GM13976 (cell line): ENCODE results near the gene AKTIP.

ENCODE experiments used
- DNase-seq: peaks from one replicate; pipeline ENCODE4 v3.0.0; 2012; ENCODE audit warnings: low spot score
- in situ Hi-C: fragments of 300-500 bp; cut with MboI; formaldehyde crosslinking; loops from one replicate; pipeline ENCODE4 v1.12.0; 2022; ENCODE audit warnings: low sequenced_read_pairs, mixed read lengths, inconsistent platforms; ENCODE audit not compliant: unreplicated experiment
- TF ChIP-seq, protein P1 (sequence below): IDR thresholded peaks from 2 replicates; pipeline ENCODE4 v1.5.1; 2012; ENCODE audit warnings: borderline replicate concordance, mild to moderate bottlenecking; ENCODE audit not compliant: insufficient read depth; ENCODE audit errors: extremely low read depth, missing control alignments, control extremely low read depth

Gene AKTIP

DNA sequence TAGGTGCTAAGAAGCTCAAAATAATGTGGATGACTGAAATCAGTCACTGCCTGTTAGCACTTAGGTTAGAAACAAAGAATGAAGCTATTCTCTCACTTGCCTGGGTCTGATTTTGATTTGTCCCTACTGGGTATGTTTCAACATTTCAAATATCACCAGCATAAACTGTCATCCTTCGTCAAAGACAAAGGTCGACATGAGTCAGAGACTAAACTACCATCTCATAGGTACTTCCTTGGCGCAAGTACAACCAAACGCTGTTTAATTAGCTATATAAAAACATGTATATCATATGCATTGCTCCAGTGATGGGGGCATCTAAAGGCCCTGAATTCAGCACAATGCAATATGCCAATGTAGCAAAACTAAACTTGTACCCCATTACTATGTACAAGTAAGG lies 4.0 kb downstream of the AKTIP start:
- in situ Hi-C loops: no loop called here
- no peak for DNase-seq
- TF ChIP-seq, protein P1, sequence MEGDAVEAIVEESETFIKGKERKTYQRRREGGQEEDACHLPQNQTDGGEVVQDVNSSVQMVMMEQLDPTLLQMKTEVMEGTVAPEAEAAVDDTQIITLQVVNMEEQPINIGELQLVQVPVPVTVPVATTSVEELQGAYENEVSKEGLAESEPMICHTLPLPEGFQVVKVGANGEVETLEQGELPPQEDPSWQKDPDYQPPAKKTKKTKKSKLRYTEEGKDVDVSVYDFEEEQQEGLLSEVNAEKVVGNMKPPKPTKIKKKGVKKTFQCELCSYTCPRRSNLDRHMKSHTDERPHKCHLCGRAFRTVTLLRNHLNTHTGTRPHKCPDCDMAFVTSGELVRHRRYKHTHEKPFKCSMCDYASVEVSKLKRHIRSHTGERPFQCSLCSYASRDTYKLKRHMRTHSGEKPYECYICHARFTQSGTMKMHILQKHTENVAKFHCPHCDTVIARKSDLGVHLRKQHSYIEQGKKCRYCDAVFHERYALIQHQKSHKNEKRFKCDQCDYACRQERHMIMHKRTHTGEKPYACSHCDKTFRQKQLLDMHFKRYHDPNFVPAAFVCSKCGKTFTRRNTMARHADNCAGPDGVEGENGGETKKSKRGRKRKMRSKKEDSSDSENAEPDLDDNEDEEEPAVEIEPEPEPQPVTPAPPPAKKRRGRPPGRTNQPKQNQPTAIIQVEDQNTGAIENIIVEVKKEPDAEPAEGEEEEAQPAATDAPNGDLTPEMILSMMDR: no peak

DNA sequence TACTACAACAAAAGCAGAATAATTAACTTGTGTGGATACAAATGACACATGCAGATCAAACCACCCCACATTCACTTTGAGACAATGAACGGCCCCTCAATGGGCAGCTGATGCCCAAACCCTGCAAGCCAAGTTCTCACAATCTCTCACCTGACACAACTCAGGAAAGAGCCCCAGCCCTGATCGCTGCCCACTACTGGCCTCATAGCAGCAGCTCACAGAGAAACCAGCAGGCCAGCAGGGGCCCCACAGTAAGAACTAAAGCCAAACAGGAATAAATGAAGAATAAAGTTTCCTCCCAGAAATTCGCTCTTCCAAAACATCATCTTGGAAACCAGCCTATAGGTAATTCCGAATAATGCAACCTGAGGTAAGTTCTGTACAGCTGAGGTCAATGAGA lies 7.7 kb downstream of the AKTIP start:
- no peak for DNase-seq
- TF ChIP-seq, protein P1: no peak
- in situ Hi-C loops: no loop called here

DNA sequence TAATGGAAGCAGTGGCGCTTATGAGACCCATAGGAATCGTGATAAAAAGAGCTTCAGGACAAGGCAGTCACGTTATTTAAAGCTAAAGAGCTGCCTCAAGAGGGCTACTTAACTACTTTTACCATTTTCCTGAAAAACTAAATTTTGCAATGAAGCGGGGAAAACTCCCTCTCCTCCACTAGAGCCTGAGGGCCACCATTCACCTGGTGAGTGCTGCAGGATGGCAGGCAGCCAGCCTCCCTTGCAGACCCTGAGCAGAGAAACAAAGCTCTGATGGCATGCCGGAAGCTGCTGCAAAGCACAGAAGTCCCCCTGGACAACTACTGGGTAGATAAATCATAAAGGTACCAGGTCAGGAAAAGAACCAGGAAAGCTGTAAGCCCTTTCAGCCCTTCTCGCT lies 8.4 kb downstream of the AKTIP start:
- in situ Hi-C loops: no loop called here
- DNase-seq: no peak
- TF ChIP-seq, protein P1: no peak

DNA sequence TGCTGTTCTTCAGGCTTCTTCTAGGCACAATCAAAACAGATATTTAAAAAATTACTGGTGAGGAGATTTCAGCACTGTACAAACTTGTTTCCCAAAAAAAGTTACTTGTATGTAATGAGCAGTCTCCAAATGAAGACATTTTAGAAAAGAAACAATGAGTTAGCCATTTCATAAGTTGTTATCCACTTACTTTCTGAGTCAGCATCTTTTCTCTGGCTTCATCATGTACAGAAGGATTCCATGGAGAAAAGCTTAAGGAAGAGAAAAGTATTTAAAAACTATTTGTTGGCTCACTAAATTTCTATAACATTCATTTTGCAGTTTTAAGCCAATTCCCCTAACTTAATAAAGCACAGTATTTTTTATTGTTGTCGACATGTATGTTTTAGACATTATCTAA lies 10.5 kb downstream of the AKTIP start:
- TF ChIP-seq, protein P1: no peak

DNA sequence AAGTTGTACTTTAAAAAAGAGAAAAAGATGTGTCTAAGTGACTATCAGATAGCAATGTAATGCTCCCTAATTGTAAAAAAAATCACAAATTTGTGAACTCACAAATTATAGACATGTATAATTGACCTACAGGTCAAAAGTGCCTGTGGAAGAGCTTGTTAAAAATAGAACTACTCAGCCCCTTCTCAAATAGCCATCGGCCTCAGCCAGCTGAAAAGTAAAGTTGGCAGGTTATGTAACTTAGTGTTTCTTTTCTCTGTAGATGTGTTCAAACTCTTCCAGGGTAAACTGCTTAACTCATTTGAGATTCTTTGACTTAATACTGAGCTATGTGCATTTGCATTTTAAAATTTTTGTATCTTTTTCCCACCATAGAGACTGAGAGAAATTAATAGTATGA lies 13.3 kb downstream of the AKTIP start:
- in situ Hi-C loops: no loop called here
- no peak for DNase-seq
- TF ChIP-seq, protein P1: no peak

More for the DNA sequence above, 10.5 kb downstream of the AKTIP start:
- DNase-seq: no peak
- in situ Hi-C loops: no loop called here

DNA sequence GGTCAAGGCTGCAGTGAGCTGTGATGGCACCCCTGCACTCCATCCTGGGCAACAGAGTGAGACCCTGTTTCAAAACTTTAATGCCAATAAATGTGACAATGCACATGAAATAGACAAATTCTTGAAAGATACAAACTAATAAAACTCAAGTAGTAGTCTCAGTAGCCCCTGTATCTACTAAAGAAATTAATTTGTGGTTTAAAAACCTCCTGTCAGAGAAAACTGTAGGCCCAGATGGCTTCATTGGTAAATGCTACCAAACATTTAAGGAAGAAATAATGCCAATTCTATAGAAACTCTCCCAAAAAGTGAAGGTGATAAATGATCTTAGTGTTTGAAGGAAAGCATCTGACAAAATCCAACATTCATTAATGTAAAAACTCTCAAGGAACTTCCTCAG lies 16.8 kb downstream of the AKTIP start:
- TF ChIP-seq, protein P1: no peak
- no peak for DNase-seq
- in situ Hi-C loops: no loop called here

DNA sequence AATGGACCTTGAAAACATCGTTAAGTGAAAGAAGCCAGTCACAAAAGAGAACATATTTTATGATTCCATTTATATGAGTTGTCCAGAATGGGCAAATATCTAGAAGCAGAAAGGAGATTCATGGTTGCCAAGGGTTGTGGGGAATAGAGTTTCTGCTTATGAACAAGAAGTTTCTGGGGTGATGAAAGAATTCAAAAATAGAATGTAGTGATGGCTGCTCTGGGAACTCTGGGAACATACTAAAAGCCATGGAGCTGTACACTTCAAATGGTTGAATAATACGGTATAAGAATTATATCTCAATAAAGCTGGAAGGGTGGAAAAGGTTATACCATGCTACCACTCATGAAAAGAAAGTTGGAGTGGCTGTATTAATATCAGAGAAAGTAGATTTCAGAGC lies 18.5 kb downstream of the AKTIP start:
- in situ Hi-C loops: no loop called here
- TF ChIP-seq, protein P1: no peak
- no peak for DNase-seq
